GM19351 (cell line): ENCODE measurements around the gene PTPRD.

Experiments used
- ATAC-seq: cut with Tn5 transposase; IDR thresholded peaks from one replicate; pipeline ENCODE4 v1.9.1; 2021; ENCODE audit warnings: mild to moderate bottlenecking, moderate library complexity; ENCODE audit not compliant: unreplicated experiment

Gene PTPRD

GRCh38 chr9:8812888-8813287, 1799.9 kb downstream of the PTPRD start:
- no peak for ATAC-seq

DNA sequence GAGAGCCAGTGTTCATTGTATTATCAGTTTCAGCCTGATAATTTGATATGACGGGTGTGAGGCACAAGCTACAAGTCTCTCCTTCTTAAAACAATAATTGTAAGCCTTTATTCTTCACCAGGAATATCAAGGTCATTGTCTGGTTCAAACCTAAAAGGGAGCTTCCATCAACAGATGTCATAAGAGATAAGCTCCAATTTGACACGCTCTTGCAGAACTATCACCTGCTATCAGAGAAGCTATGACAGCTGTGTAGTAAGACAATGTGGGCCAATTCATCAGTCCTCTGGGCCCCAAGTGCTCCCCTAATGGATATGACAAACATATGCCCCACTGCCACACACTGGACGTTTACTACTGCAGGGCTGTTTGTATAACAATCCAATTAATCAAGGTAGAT, 1803.1 kb downstream of the PTPRD start:
- no peak for ATAC-seq

- no peak for ATAC-seq
Observed at GRCh38 chr9:8806150-8806549, 1806.7 kb downstream of the PTPRD start.

- ATAC-seq: no peak
Observed at GRCh38 chr9:8804613-8805012, 1808.2 kb downstream of the PTPRD start.

GRCh38 chr9:8802242-8802641, 1810.6 kb downstream of the PTPRD start:
- no peak for ATAC-seq

- no peak for ATAC-seq
Observed at GRCh38 chr9:8800196-8800595, 1812.6 kb downstream of the PTPRD start.

- ATAC-seq: no peak
Observed at GRCh38 chr9:8799615-8800014, 1813.2 kb downstream of the PTPRD start.

GRCh38 chr9:8799206-8799605, 1813.6 kb downstream of the PTPRD start:
- ATAC-seq: no peak

DNA sequence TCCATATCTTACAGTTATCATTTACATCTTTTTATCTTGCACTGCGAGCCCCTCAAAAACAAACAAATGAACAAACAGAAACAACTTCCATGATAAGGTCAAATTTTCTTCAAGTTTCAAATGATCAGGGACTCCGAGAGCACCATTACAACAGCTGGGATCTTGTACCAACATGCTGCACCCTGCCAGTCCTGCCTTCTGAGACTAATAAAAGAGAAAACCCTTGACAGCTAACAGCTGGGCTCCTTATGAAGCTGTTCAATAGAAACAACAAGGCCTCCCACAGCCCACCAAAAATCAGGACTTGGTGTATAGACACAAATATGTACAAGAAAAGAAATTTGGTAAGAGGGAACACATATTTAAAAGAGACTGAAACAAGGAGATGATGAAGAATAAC, 1828.0 kb downstream of the PTPRD start:
- no peak for ATAC-seq

GRCh38 chr9:8783941-8784340, 1828.9 kb downstream of the PTPRD start:
- no peak for ATAC-seq

DNA sequence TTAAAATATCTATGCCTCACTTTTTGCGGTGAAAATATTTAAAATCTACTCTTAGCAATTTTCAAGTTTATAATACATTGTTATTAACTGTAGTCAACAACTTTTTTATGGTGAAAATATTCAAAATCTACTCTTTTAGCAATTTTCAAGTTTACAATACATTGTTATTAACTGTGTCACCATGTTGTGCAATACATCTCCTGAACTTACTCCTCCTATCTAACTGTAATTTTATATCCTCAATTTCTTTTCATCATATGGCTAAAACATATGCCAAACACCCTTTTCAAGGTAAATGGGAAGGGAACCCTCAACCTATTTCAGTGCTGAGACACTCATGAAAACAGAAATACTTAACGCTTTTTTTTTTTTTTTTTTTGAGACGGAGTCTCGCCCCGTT, 1830.6 kb downstream of the PTPRD start:
- ATAC-seq: no peak

- ATAC-seq: no peak
Observed at GRCh38 chr9:8781458-8781857, 1831.3 kb downstream of the PTPRD start.

GRCh38 chr9:8780386-8780785, 1832.4 kb downstream of the PTPRD start:
- ATAC-seq: no peak

- ATAC-seq: no peak
Observed at GRCh38 chr9:8779478-8779877, 1833.3 kb downstream of the PTPRD start.

GRCh38 chr9:8778356-8778755, 1834.4 kb downstream of the PTPRD start:
- no peak for ATAC-seq

DNA sequence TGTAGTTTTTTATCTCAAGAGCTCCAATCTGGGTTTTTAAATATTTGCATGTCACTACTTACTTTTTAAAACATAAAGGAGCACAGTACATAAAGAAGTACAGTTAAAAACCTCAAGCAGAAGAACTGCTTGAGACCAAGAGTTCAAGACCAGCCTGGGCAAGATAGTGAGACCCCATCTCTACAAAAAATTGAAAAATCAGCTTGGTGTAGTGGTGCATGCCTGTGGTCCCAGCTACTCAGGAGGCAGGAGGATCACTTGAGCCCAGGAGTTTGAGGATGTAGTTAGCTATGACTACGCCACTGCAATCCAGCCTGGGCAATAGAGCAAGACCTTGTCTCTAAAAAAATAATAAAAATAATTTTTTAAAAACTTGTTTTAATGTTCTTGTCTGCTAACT, 1840.5 kb downstream of the PTPRD start:
- no peak for ATAC-seq

DNA sequence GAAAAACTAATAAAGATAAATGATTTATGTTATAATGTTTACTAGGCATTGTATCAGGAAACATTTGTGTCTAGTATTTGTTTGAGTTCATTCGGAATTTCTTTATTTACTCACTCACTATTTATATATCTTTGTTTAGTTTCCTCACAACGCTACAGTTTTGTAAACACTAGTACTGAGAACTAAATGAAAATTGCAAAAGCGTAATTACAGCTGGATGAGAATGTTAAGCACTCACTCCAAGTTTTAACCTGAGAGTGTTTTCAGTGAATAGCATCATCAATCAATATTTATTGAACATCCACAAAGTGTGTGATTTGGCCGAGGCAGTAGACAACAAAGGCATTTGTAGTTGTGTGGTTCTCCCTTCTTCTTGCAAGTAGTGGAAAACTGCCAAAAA, 1843.6 kb downstream of the PTPRD start:
- no peak for ATAC-seq

DNA sequence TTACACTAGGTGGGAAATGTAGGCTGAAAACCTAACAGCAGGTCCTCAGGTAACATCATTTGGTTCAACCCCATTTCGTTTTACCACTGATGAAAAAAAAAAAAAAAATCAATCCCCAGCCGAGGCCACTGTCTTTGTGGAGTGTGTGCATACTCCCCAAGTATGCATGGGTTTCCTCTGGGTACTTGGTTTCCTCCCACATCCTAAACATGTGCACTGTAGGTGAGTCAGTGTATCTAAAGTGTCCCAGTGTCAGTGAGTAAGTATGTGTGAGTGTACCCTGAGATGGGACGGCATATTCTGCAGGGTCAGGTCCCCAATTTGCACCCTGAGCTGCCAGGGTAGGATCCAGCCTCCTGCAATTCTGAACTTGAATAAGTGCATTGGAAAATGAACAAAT, 1846.7 kb downstream of the PTPRD start:
- ATAC-seq: no peak

DNA sequence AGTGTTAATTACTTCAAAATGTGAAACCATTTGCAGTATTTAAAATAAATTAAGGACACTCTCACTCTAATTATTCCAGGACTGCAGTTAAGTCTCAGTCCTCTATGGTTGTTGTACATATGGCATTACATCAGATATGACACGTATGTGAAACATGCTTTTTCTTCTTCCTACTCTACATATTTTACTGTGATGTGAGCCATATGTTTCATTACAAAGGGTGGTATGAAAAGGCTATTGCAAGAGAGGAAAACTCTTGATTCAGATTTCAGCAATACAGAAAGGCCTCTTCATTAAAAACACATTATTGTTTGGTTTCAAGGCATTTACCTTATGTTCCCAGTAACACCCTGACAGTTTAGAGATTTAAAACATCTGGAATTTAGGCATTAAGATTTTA, 1848.8 kb downstream of the PTPRD start:
- ATAC-seq: no peak

DNA sequence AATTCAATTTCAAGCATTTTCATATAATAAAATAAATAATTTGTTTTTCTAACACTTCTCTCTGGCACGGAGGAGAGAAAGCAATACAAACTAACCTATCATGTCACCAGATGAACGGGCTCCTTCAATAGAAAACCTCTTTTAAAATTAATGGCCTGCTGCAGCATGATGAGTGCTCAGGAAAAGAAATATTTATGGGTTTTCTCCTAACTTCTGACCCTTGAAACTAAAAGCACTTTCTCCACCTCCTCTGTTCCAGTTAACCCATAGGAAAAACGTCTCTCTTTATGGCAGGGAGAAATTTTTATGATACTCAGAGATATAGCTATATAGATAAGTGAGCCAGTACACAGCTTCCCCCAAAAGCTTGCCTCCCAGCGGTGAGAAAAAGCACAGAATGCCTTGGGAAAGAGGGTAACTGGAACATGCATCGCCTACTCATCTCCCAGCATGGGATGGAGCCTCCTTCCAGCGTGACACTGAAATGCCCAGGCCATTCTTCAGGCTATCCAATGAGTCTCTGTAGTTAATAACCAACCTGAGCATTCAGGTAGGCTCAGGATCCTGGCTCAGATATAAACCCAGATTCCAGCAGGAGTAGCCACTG, 1850.2 kb downstream of the PTPRD start:
- ATAC-seq: no peak

DNA sequence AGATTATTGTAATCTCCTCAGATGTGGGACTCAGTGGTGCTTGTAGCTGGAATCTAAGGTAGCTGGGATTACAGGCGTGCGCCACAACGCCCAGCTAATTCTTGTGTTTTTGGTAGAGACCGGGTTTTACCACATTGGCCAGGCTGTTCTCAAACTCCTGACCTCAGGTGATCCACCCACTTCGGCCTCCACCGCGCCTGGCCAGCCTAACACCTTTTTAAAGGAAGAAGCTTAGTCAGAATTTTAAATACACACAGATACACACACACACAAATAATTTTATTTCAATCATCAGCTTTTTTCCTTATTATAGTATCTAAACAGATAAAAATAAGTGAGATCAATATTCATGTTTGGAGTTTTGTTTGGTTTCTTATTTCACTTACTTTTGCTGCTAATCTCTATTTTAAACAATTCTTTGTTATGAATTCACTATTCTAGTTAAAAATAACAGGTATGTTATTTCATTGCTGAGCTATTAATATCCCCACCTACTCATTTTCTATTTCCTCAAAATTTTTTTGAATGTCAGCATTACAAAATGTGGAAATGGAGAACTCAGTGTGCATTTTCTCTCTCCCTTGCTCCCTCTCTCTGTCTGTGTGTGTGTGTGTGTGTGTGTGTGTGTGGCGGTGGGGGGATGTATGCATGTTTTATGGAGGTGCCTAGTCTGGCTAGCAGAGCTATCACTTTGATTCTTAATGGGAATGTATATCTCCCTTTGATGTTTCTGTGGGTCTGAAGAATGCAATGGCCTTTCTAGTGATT, 1852.6 kb downstream of the PTPRD start:
- ATAC-seq: no peak

- ATAC-seq: no peak
Observed at GRCh38 chr9:8757881-8758280, 1854.9 kb downstream of the PTPRD start.

DNA sequence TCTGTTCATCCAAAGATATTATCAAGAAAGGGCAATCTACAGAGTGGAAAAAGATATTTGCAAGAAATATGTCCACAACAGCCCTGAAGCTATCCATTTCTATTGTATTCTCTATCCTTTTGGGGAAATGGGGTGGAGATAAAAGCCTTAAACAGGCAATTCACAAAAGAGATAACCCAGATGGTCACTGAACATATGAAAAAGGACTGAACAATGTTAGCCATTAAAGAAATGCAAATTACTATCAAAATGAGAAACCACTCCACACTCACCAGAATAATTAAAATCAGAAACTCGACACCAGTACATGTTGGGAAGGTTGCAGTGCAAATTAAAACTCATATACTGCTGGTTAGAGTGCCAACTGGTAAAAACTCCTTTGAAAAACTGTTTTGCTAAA, 1858.1 kb downstream of the PTPRD start:
- no peak for ATAC-seq
